Measurements from ENCODE around the gene TAF4B. TPM values are rescaled to one million over a fixed set of nuclear protein-coding genes. Genes with fewer than 3 reads are reported as not detected.
A peak's percentile ranks its signal among the peaks of the same experiment; 100 is the strongest.

Gene TAF4B
- total and polyA plus RNA-seq, 9 of the 15 experiments (the other 6 are each of a cell fraction or from before 2014, with no cell fraction given) = 4.5 to 25.3 (median 20.5) TPM

DNA sequence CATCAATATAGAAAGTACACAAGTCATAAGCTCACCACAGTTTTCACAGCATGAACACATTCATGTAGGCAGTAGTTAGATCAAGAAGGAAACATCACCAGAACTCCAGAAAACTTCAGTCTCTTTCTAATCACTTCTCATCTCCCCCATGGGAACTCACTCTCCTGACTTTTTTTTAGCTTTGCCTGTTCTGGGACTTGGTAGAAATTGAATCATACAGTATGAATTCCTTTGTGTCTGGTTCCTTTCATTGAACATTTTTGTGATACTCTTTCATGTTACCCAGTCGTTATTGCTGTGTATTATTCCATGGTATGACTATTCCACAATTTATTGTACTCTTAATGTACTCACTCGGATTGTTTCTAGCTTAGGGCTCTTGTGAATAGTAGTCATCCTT, 160.2 kb downstream of the TAF4B start (continued):
- TF ChIP-seq ZSCAN32 (CRISPR knock-in tag; IDR thresholded peaks at IDR 0.05) = no peak
- TF ChIP-seq XRCC4 (IDR thresholded peaks at IDR 0.05; ENCODE audit: extremely low read depth, insufficient read depth, insufficient read length) = no peak

DNA sequence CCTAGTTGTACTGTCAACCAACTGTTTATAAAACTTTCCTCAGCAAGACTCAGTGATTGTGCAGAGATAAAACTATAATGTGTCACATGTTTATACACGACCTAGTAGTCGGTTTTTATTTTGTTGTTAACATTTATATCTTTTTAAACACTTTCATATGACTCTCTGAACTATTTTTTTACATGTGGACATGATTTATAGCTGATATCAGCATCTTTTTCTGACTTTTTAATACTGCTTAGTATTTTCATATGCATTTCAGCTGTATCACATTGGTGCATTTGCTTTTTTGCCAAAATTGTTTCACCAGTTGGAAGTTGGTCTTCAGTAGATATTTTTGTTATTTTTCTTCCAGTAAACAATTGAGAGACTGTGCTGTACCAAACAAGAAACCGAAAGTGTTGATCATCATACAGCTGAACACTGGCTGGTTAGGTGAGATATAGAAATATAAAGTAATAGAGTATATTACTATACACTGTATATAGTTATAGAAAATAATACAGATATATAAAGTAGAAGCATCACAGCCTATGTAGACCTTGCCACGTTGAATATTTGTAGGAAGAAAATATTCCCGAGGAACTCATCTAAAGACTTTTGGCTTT, 167.9 kb downstream of the TAF4B start:
- 31% methylated on average over 5 of the region's 5 CpGs for WGBS (ENCODE audit: insufficient coverage, low coverage, missing lambda C conversion rate)
- no peak for FAIRE-seq

More for the DNA sequence above, 167.9 kb downstream of the TAF4B start:
- Histone ChIP-seq H2AFZ (ENCODE audit: low read depth, low read length) (no peak overlapping the region), H3K36me3 (ENCODE audit: control insufficient read depth, insufficient read depth, low read length) (peaks cover 10% of the 10 kb centered on the region; the same call in 1 of the 3 replicates), H3K27ac (ENCODE audit: extremely low read depth, low read depth, low read length) (no peak overlapping the region), H3K9me1 (ENCODE audit: control insufficient read depth, insufficient read depth, low read length) (no peaks in the 10 kb centered on the region), H4K20me1 (replicated peaks; ENCODE audit: control insufficient read depth, insufficient read depth, low read length) (no peaks in the 10 kb centered on the region), H3K9ac (ENCODE audit: insufficient read depth in 1 of 2, low read depth in 2 of 2, low read length in 2 of 2) (no peak overlapping the region), H3K4me2 (ENCODE audit: insufficient read depth, low read length) (no peak overlapping the region), H3K4me3 (no peak overlapping the region), H3K79me2 (ENCODE audit: control insufficient read depth, insufficient read depth, low read length) (no peaks in the 10 kb centered on the region), H3K9me3 (replicated peaks; ENCODE audit: control insufficient read depth, insufficient read depth, low read depth, low read length) (no peaks in the 10 kb centered on the region), H3K4me1 (replicated peaks in 1 of 2; ENCODE audit: control insufficient read depth in 2 of 2, insufficient read depth in 2 of 2, low read length in 2 of 2) (no peaks in the 10 kb centered on the region), H3K27me3 (ENCODE audit: control insufficient read depth in 2 of 2, insufficient read depth in 2 of 2, low read length in 2 of 2) (no peaks in the 10 kb centered on the region)
- ChIA-PET POLR2A (no interaction called here), CTCF (ENCODE audit: low intra/inter-chr PET ratio) (no interaction called here)
- no peak for ATAC-seq
- intact Hi-C loops (cut with micrococcal nuclease) = no loop called here
- BruUV-seq (replicated peaks) = no TSS peak
- DNase-seq (ENCODE audit: extremely low read depth in 1 of 4, low spot score in 3 of 4) = no peak
- TF ChIP-seq ZNF174 (CRISPR knock-in tag; IDR thresholded peaks at IDR 0.05) (no peak), C11orf30 (IDR thresholded peaks at IDR 0.05; ENCODE audit: low read depth) (peak; percentile 55; the same call in 1 of the 2 replicates), MEIS2 (IDR thresholded peaks at IDR 0.05; ENCODE audit: partially characterized antibody) (peak; percentile 17), MAFF (IDR thresholded peaks at IDR 0.05; ENCODE audit: low read length) (peak; percentile 66; the same call in 1 of the 2 replicates), MAFG (tag; conservative IDR thresholded peaks at IDR 0.05) (peak; percentile 61; the same call in 1 of the 2 replicates), ZNF316 (IDR thresholded peaks at IDR 0.05) (peak; percentile 73), CBFA2T3 (IDR thresholded peaks at IDR 0.05) (no peak), ZNF77 (CRISPR knock-in tag; IDR thresholded peaks at IDR 0.05) (no peak), ASH1L (IDR thresholded peaks at IDR 0.05; ENCODE audit: borderline replicate concordance, low read depth, partially characterized antibody) (no peak), MAFK (IDR thresholded peaks at IDR 0.05; ENCODE audit: low read length) (peak; percentile 54; the same call in 1 of the 2 replicates)
- TF ChIP-seq, protein P1, sequence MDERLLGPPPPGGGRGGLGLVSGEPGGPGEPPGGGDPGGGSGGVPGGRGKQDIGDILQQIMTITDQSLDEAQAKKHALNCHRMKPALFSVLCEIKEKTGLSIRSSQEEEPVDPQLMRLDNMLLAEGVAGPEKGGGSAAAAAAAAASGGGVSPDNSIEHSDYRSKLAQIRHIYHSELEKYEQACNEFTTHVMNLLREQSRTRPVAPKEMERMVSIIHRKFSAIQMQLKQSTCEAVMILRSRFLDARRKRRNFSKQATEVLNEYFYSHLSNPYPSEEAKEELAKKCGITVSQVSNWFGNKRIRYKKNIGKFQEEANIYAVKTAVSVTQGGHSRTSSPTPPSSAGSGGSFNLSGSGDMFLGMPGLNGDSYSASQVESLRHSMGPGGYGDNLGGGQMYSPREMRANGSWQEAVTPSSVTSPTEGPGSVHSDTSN (CRISPR knock-in tag; IDR thresholded peaks at IDR 0.05; ENCODE audit: low read depth) = no peak
- TF ChIP-seq, protein P1 (tag; conservative IDR thresholded peaks at IDR 0.05; ENCODE audit: low read depth) = 0 out of 2 replicates have a peak, but pooled peaks have one; percentile 21
- TF ChIP-seq, protein P2, sequence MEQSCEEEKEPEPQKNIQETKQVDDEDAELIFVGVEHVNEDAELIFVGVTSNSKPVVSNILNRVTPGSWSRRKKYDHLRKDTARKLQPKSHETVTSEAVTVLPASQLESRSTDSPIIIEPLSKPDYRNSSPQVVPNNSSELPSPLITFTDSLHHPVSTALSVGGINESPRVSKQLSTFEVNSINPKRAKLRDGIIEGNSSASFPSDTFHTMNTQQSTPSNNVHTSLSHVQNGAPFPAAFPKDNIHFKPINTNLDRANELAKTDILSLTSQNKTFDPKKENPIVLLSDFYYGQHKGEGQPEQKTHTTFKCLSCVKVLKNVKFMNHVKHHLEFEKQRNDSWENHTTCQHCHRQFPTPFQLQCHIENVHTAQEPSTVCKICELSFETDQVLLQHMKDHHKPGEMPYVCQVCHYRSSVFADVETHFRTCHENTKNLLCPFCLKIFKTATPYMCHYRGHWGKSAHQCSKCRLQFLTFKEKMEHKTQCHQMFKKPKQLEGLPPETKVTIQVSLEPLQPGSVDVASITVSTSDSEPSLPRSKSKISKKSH (CRISPR knock-in tag; IDR thresholded peaks at IDR 0.05) = no peak
- in situ Hi-C loops (cut with MboI) = no loop called here
